Endothelial cell of umbilical vein (primary cell): Measurements from ENCODE around the gene CYP2F1. TPM values are rescaled to one million over a fixed set of nuclear protein-coding genes. Genes with fewer than 3 reads are reported as not detected.
A peak's percentile ranks its signal among the peaks of the same experiment; 100 is the strongest.

Experiments used
- BruUV-seq: library from RNA; stranded (reverse); fragments of 400-500 nt; replicated peaks from 2 replicates; lab custom pipeline; 2021; lab: Mats Ljungman, UMichigan
- CTCF ChIA-PET: fragments of 300-600, 350-600 bp; sonication (Branson Sonifier 250); formaldehyde crosslinking; loops from one replicate; lab custom pipeline; 2021; ENCODE audit warnings: antibody characterized with exemption, inconsistent platforms; lab: Charles Lee
- POLR2A ChIA-PET: fragments of 300-600, 350-600 bp; sonication (Branson Sonifier 250); formaldehyde crosslinking; loops from one replicate; lab custom pipeline; 2021; ENCODE audit warnings: antibody characterized with exemption, inconsistent platforms; lab: Charles Lee
- DNase-seq: peaks from one replicate; pipeline ENCODE4 v3.0.0-alpha.2; 2011; ENCODE audit warnings: low read depth, low spot score
- FAIRE-seq: peaks from 2 replicates; lab custom pipeline; 2011; peaks lifted over from hg19 to GRCh38; lab: Jason Lieb, UNC
- H2AFZ ChIP-seq: 2 replicates; pipeline ENCODE4 v1.6.0; 2012; ENCODE audit warnings: low read depth, low read length, control low read depth, inconsistent platforms
- H3K27ac ChIP-seq: 2 replicates; pipeline ENCODE4 v1.5.1; 2011; ENCODE audit warnings: low read depth, mild to moderate bottlenecking, control low read depth, low read length, moderate library complexity; ENCODE audit not compliant: insufficient read depth
- H3K27me3 ChIP-seq, 2 experiments: 2 replicates each; pipeline versions ENCODE4 v1.6.0 to v1.6.1; 2011; ENCODE audit warnings: low read length in 2 of 2, mixed read lengths in 1 of 2; ENCODE audit not compliant: control insufficient read depth in 2 of 2, insufficient read depth in 2 of 2
- H3K36me3 ChIP-seq, 2 experiments: 2 replicates in 1 of 2; 3 replicates in 1 of 2; pipeline ENCODE4 v1.5.1; 2011; ENCODE audit warnings: low read length in 2 of 2, mild to moderate bottlenecking in 1 of 2, moderate library complexity in 1 of 2; ENCODE audit not compliant: control insufficient read depth in 2 of 2, insufficient read depth in 2 of 2; ENCODE audit errors: extremely low read depth in 1 of 2
- H3K4me1 ChIP-seq: 3 replicates; pipeline ENCODE4 v1.5.1; 2011; ENCODE audit warnings: mild to moderate bottlenecking, low read length; ENCODE audit not compliant: control insufficient read depth, insufficient read depth; ENCODE audit errors: extremely low read depth
- H3K4me2 ChIP-seq: 2 replicates; pipeline ENCODE4 v1.6.1; 2011; ENCODE audit warnings: low read length, control low read depth, mixed read lengths; ENCODE audit not compliant: insufficient read depth
- H3K4me3 ChIP-seq, 3 experiments: fragments of 200-600 bp in 1 of 3; sonication (generic), shearing (Covaris generic) in 1 of 3; replicated peaks in 1 of 3; 2 replicates each; pipeline ENCODE4 v1.5.1; 2011 to 2016; ENCODE audit warnings: control low read depth in 3 of 3, low read length in 3 of 3, mild to moderate bottlenecking in 2 of 3, inconsistent platforms in 1 of 3, low read depth in 1 of 3, moderate library complexity in 1 of 3; ENCODE audit not compliant: insufficient read depth in 1 of 3
- H3K79me2 ChIP-seq: 2 replicates; pipeline ENCODE4 v1.6.0; 2012; ENCODE audit warnings: low read length, inconsistent platforms; ENCODE audit not compliant: control insufficient read depth, insufficient read depth
- H3K9ac ChIP-seq: replicated peaks from 2 replicates; pipeline ENCODE3; 2011; ENCODE audit warnings: low read length, control low read depth; ENCODE audit not compliant: insufficient read depth; ENCODE audit errors: extremely low read depth
- H3K9me1 ChIP-seq: replicated peaks from 3 replicates; pipeline ENCODE4 v1.6.0; 2011; ENCODE audit warnings: mild to moderate bottlenecking, low read length; ENCODE audit not compliant: control insufficient read depth, insufficient read depth; ENCODE audit errors: extremely low read depth
- H3K9me3 ChIP-seq: replicated peaks from 2 replicates; pipeline ENCODE4 v1.5.1; 2012; ENCODE audit warnings: low read length, inconsistent platforms; ENCODE audit not compliant: control insufficient read depth, insufficient read depth
- H4K20me1 ChIP-seq: replicated peaks from 2 replicates; pipeline ENCODE3; 2011; ENCODE audit warnings: mild to moderate bottlenecking, low read length; ENCODE audit not compliant: control insufficient read depth, insufficient read depth; ENCODE audit errors: extremely low read depth
- EZH2 ChIP-seq: IDR thresholded peaks from 2 replicates; pipeline ENCODE4 v1.6.1; 2012; ENCODE audit warnings: borderline replicate concordance, low read depth, mild to moderate bottlenecking, moderate library complexity, low read length, inconsistent platforms; ENCODE audit not compliant: severe bottlenecking
- FOS ChIP-seq: IDR thresholded peaks from 2 replicates; pipeline ENCODE4 v1.6.1; 2011; ENCODE audit warnings: mild to moderate bottlenecking, low read length, moderate library complexity, borderline replicate concordance; ENCODE audit not compliant: insufficient read depth
- GATA2 ChIP-seq: IDR thresholded peaks from 2 replicates; pipeline ENCODE4 v1.7.0; 2011; ENCODE audit warnings: low read depth, mild to moderate bottlenecking, moderate library complexity, mixed read lengths, low read length; ENCODE audit not compliant: insufficient read length, insufficient read depth
- JUN ChIP-seq: IDR thresholded peaks from 2 replicates; pipeline ENCODE4 v1.6.1; 2011; ENCODE audit warnings: borderline replicate concordance, low read depth; ENCODE audit not compliant: insufficient read length, insufficient read depth
- MYC ChIP-seq: IDR thresholded peaks from one replicate; pipeline ENCODE4 v1.6.1; 2011; ENCODE audit warnings: mild to moderate bottlenecking, low read depth, low read length
- POLR2A ChIP-seq: IDR thresholded peaks from 2 replicates; pipeline ENCODE4 v1.6.1; 2012; ENCODE audit warnings: low read depth, mild to moderate bottlenecking, control low read depth, low read length
- POLR2AphosphoS5 ChIP-seq: IDR thresholded peaks from 2 replicates; pipeline ENCODE4 v1.6.1; 2012; ENCODE audit warnings: low read depth, mild to moderate bottlenecking, control low read depth, low read length, moderate library complexity; ENCODE audit not compliant: insufficient read depth
- dilution Hi-C: fragments of 300-500 bp; cut with MboI; formaldehyde crosslinking; loops from one replicate; pipeline ENCODE4 v1.15.0; 2019; ENCODE audit warnings: low sequenced_read_pairs; ENCODE audit not compliant: extremely low pct_ligation_motif_present
- intact Hi-C: fragments of 100-400 bp; cut with micrococcal nuclease; formaldehyde crosslinking; loops from one replicate; pipeline ENCODE4 v1.10.0; 2022
- polyA plus RNA-seq, 4 experiments: library from polyadenylated mRNA; depleted of rRNA in 3 of 4; stranded (reverse) in 3 of 4; unstranded in 1 of 4; fragments of >200 nt; gene quantifications; 2 replicates each; pipeline versions ENCODE4 v1.2.1 to v1.2.3, GENCODE V29; 2011 to 2012; ENCODE audit warnings: missing spikeins in 1 of 4
- total RNA-seq: library from RNA; stranded (reverse); gene quantifications from 2 replicates; pipeline ENCODE4 v1.2.3, GENCODE V29; 2021
- TF ChIP-seq, protein P1 (sequence below): IDR thresholded peaks from 2 replicates; pipeline ENCODE4 v1.6.1; 2011; ENCODE audit not compliant: insufficient read depth, insufficient read length
- TF ChIP-seq, protein P2 (sequence below), 2 donors: IDR thresholded peaks; 1 replicate in 1 of 2; 2 replicates in 1 of 2; pipeline ENCODE4 v1.5.1; 2011; ENCODE audit warnings: low read length in 2 of 2, mild to moderate bottlenecking in 2 of 2, moderate library complexity in 2 of 2, control low read depth in 1 of 2, inconsistent platforms in 1 of 2, low read depth in 1 of 2; ENCODE audit not compliant: insufficient read depth in 1 of 2; ENCODE audit errors: extremely low read depth in 1 of 2

Gene CYP2F1
- total and polyA plus RNA-seq, 2 donors (not counting 3 experiments of a cell fraction or from before 2014, with no cell fraction given) = not detected

DNA sequence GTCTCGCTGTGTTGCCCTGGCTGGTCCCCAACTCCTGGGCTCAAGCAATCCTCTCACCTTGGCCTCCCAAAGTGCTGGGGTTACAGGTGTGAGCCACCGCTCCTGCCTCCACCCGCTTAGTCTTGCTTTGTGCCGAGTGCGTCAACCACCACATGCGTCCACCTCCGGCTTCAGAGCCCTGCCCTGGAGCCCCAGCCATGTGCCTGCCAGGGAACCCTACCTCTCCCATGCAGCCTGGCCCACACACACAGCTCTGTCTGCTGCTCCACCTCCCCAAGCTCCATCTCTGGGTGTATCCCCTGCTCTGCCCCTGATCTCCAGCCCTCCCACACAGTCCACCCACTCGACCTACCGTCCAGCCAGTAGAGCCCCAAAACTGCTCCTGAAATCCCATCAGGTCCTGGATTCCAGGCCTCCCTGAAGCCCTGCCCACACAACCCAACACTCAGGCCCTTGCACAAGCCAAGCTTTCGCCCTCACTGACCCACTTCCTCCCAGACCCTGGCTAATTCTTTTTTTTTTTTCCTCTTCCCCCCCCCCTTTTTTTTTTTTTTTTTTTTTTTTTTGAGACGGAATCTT, 9.6 kb downstream of the CYP2F1 start:
- POLR2A ChIA-PET = no interaction called here
- Histone ChIP-seq H3K27ac (no peak overlapping the region), H3K4me1 (no peaks in the 10 kb centered on the region), H3K4me2 (no peak overlapping the region), H3K4me3 (no peak overlapping the region), H2AFZ (no peak overlapping the region), H4K20me1 (no peaks in the 10 kb centered on the region), H3K9me3 (no peaks in the 10 kb centered on the region), H3K27me3 (peaks cover 0 to under 1% of the 10 kb centered on the region in 2 experiments), H3K36me3 (no peaks in the 10 kb centered on the region), H3K9ac (no peak overlapping the region), H3K79me2 (no peaks in the 10 kb centered on the region), H3K9me1 (no peaks in the 10 kb centered on the region)
- no peak for TF ChIP-seq JUN
- TF ChIP-seq, protein P1, sequence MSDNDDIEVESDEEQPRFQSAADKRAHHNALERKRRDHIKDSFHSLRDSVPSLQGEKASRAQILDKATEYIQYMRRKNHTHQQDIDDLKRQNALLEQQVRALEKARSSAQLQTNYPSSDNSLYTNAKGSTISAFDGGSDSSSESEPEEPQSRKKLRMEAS = no peak
- TF ChIP-seq GATA2 = no peak
- no peak for TF ChIP-seq MYC
- no peak for TF ChIP-seq POLR2AphosphoS5
- no peak for TF ChIP-seq POLR2A
- TF ChIP-seq, protein P2, sequence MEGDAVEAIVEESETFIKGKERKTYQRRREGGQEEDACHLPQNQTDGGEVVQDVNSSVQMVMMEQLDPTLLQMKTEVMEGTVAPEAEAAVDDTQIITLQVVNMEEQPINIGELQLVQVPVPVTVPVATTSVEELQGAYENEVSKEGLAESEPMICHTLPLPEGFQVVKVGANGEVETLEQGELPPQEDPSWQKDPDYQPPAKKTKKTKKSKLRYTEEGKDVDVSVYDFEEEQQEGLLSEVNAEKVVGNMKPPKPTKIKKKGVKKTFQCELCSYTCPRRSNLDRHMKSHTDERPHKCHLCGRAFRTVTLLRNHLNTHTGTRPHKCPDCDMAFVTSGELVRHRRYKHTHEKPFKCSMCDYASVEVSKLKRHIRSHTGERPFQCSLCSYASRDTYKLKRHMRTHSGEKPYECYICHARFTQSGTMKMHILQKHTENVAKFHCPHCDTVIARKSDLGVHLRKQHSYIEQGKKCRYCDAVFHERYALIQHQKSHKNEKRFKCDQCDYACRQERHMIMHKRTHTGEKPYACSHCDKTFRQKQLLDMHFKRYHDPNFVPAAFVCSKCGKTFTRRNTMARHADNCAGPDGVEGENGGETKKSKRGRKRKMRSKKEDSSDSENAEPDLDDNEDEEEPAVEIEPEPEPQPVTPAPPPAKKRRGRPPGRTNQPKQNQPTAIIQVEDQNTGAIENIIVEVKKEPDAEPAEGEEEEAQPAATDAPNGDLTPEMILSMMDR (IDR thresholded peaks at IDR 0.05; ENCODE audit: extremely low read depth in 1 of 2, insufficient read depth in 1 of 2, low read depth in 1 of 2, low read length in 2 of 2) = no peak
- TF ChIP-seq FOS = no peak
- TF ChIP-seq EZH2 = no peak
- dilution Hi-C loops (no loop called here), intact Hi-C loops (no loop called here)
- CTCF ChIA-PET = interaction anchor here (2.6 kb wide), 1 partner anchor 21 kb away, joined by 9 read pairs; no protein-coding TSS in a partner anchor
- no TSS peak for BruUV-seq
- FAIRE-seq = peak; percentile 18
- DNase-seq = no peak
